Suprapubic skin (tissue), 3 donors: ENCODE results near the gene CDC14A.

Experiments
- CTCF ChIP-seq, 2 donors: fragments of 200-600 bp in 1 of 2; fragments of 450-650 bp in 1 of 2; sonication (generic) in 1 of 2; IDR thresholded peaks; one replicate each; pipeline ENCODE4 v1.5.1; 2016 to 2019; ENCODE audit warnings: antibody characterized with exemption in 2 of 2, mild to moderate bottlenecking in 1 of 2, moderate library complexity in 1 of 2
- POLR2AphosphoS5 ChIP-seq, 3 donors: sonication (generic); formaldehyde crosslinking; IDR thresholded peaks; one replicate each; pipeline ENCODE4 v1.6.1; 2017; ENCODE audit warnings: antibody characterized with exemption in 3 of 3

GRCh38 chr1:100526894-100527293 lies 174.6 kb downstream of the CDC14A start:
- TF ChIP-seq CTCF (IDR thresholded peaks at IDR 0.05) = no peak
- TF ChIP-seq POLR2AphosphoS5 (IDR thresholded peaks at IDR 0.05) = no peak
